Endothelial cell of umbilical vein (primary cell): ENCODE data around the gene KHSRP. TPM values are rescaled to one million over a fixed set of nuclear protein-coding genes. Genes with fewer than 3 reads are reported as not detected.

Experiments used
- BruUV-seq: library from RNA; stranded (reverse); fragments of 400-500 nt; replicated peaks from 2 replicates; lab custom pipeline; 2021; lab: Mats Ljungman, UMichigan
- CTCF ChIA-PET: fragments of 300-600, 350-600 bp; sonication (Branson Sonifier 250); formaldehyde crosslinking; loops from one replicate; lab custom pipeline; 2021; ENCODE audit warnings: antibody characterized with exemption, inconsistent platforms; lab: Charles Lee
- POLR2A ChIA-PET: fragments of 300-600, 350-600 bp; sonication (Branson Sonifier 250); formaldehyde crosslinking; loops from one replicate; lab custom pipeline; 2021; ENCODE audit warnings: antibody characterized with exemption, inconsistent platforms; lab: Charles Lee
- DNase-seq: peaks from one replicate; pipeline ENCODE4 v3.0.0-alpha.2; 2011; ENCODE audit warnings: low read depth, low spot score
- FAIRE-seq: peaks from 2 replicates; lab custom pipeline; 2011; peaks lifted over from hg19 to GRCh38; lab: Jason Lieb, UNC
- H2AFZ ChIP-seq: 2 replicates; pipeline ENCODE4 v1.6.0; 2012; ENCODE audit warnings: low read depth, low read length, control low read depth, inconsistent platforms
- H3K27ac ChIP-seq: 2 replicates; pipeline ENCODE4 v1.5.1; 2011; ENCODE audit warnings: low read depth, mild to moderate bottlenecking, control low read depth, low read length, moderate library complexity; ENCODE audit not compliant: insufficient read depth
- H3K27me3 ChIP-seq, 2 experiments: 2 replicates each; pipeline versions ENCODE4 v1.6.0 to v1.6.1; 2011; ENCODE audit warnings: low read length in 2 of 2, mixed read lengths in 1 of 2; ENCODE audit not compliant: control insufficient read depth in 2 of 2, insufficient read depth in 2 of 2
- H3K36me3 ChIP-seq, 2 experiments: 2 replicates in 1 of 2; 3 replicates in 1 of 2; pipeline ENCODE4 v1.5.1; 2011; ENCODE audit warnings: low read length in 2 of 2, mild to moderate bottlenecking in 1 of 2, moderate library complexity in 1 of 2; ENCODE audit not compliant: control insufficient read depth in 2 of 2, insufficient read depth in 2 of 2; ENCODE audit errors: extremely low read depth in 1 of 2
- H3K4me1 ChIP-seq: 3 replicates; pipeline ENCODE4 v1.5.1; 2011; ENCODE audit warnings: mild to moderate bottlenecking, low read length; ENCODE audit not compliant: control insufficient read depth, insufficient read depth; ENCODE audit errors: extremely low read depth
- H3K4me2 ChIP-seq: 2 replicates; pipeline ENCODE4 v1.6.1; 2011; ENCODE audit warnings: low read length, control low read depth, mixed read lengths; ENCODE audit not compliant: insufficient read depth
- H3K4me3 ChIP-seq, 3 experiments: fragments of 200-600 bp in 1 of 3; sonication (generic), shearing (Covaris generic) in 1 of 3; replicated peaks in 1 of 3; 2 replicates each; pipeline ENCODE4 v1.5.1; 2011 to 2016; ENCODE audit warnings: control low read depth in 3 of 3, low read length in 3 of 3, mild to moderate bottlenecking in 2 of 3, inconsistent platforms in 1 of 3, low read depth in 1 of 3, moderate library complexity in 1 of 3; ENCODE audit not compliant: insufficient read depth in 1 of 3
- H3K79me2 ChIP-seq: 2 replicates; pipeline ENCODE4 v1.6.0; 2012; ENCODE audit warnings: low read length, inconsistent platforms; ENCODE audit not compliant: control insufficient read depth, insufficient read depth
- H3K9ac ChIP-seq: replicated peaks from 2 replicates; pipeline ENCODE3; 2011; ENCODE audit warnings: low read length, control low read depth; ENCODE audit not compliant: insufficient read depth; ENCODE audit errors: extremely low read depth
- H3K9me1 ChIP-seq: replicated peaks from 3 replicates; pipeline ENCODE4 v1.6.0; 2011; ENCODE audit warnings: mild to moderate bottlenecking, low read length; ENCODE audit not compliant: control insufficient read depth, insufficient read depth; ENCODE audit errors: extremely low read depth
- H3K9me3 ChIP-seq: replicated peaks from 2 replicates; pipeline ENCODE4 v1.5.1; 2012; ENCODE audit warnings: low read length, inconsistent platforms; ENCODE audit not compliant: control insufficient read depth, insufficient read depth
- H4K20me1 ChIP-seq: replicated peaks from 2 replicates; pipeline ENCODE3; 2011; ENCODE audit warnings: mild to moderate bottlenecking, low read length; ENCODE audit not compliant: control insufficient read depth, insufficient read depth; ENCODE audit errors: extremely low read depth
- CTCF ChIP-seq, 2 donors: IDR thresholded peaks; 1 replicate in 1 of 2; 2 replicates in 1 of 2; pipeline ENCODE4 v1.5.1; 2011; ENCODE audit warnings: low read length in 2 of 2, mild to moderate bottlenecking in 2 of 2, moderate library complexity in 2 of 2, control low read depth in 1 of 2, inconsistent platforms in 1 of 2, low read depth in 1 of 2; ENCODE audit not compliant: insufficient read depth in 1 of 2; ENCODE audit errors: extremely low read depth in 1 of 2
- EZH2 ChIP-seq: IDR thresholded peaks from 2 replicates; pipeline ENCODE4 v1.6.1; 2012; ENCODE audit warnings: borderline replicate concordance, low read depth, mild to moderate bottlenecking, moderate library complexity, low read length, inconsistent platforms; ENCODE audit not compliant: severe bottlenecking
- FOS ChIP-seq: IDR thresholded peaks from 2 replicates; pipeline ENCODE4 v1.6.1; 2011; ENCODE audit warnings: mild to moderate bottlenecking, low read length, moderate library complexity, borderline replicate concordance; ENCODE audit not compliant: insufficient read depth
- GATA2 ChIP-seq: IDR thresholded peaks from 2 replicates; pipeline ENCODE4 v1.7.0; 2011; ENCODE audit warnings: low read depth, mild to moderate bottlenecking, moderate library complexity, mixed read lengths, low read length; ENCODE audit not compliant: insufficient read length, insufficient read depth
- JUN ChIP-seq: IDR thresholded peaks from 2 replicates; pipeline ENCODE4 v1.6.1; 2011; ENCODE audit warnings: borderline replicate concordance, low read depth; ENCODE audit not compliant: insufficient read length, insufficient read depth
- MAX ChIP-seq: IDR thresholded peaks from 2 replicates; pipeline ENCODE4 v1.6.1; 2011; ENCODE audit not compliant: insufficient read depth, insufficient read length
- MYC ChIP-seq: IDR thresholded peaks from one replicate; pipeline ENCODE4 v1.6.1; 2011; ENCODE audit warnings: mild to moderate bottlenecking, low read depth, low read length
- POLR2A ChIP-seq: IDR thresholded peaks from 2 replicates; pipeline ENCODE4 v1.6.1; 2012; ENCODE audit warnings: low read depth, mild to moderate bottlenecking, control low read depth, low read length
- POLR2AphosphoS5 ChIP-seq: IDR thresholded peaks from 2 replicates; pipeline ENCODE4 v1.6.1; 2012; ENCODE audit warnings: low read depth, mild to moderate bottlenecking, control low read depth, low read length, moderate library complexity; ENCODE audit not compliant: insufficient read depth
- dilution Hi-C: fragments of 300-500 bp; cut with MboI; formaldehyde crosslinking; loops from one replicate; pipeline ENCODE4 v1.15.0; 2019; ENCODE audit warnings: low sequenced_read_pairs; ENCODE audit not compliant: extremely low pct_ligation_motif_present
- intact Hi-C: fragments of 100-400 bp; cut with micrococcal nuclease; formaldehyde crosslinking; loops from one replicate; pipeline ENCODE4 v1.10.0; 2022
- polyA plus RNA-seq, 4 experiments: library from polyadenylated mRNA; depleted of rRNA in 3 of 4; stranded (reverse) in 3 of 4; unstranded in 1 of 4; fragments of >200 nt; gene quantifications; 2 replicates each; pipeline versions ENCODE4 v1.2.1 to v1.2.3, GENCODE V29; 2011 to 2012; ENCODE audit warnings: missing spikeins in 1 of 4
- total RNA-seq: library from RNA; stranded (reverse); gene quantifications from 2 replicates; pipeline ENCODE4 v1.2.3, GENCODE V29; 2021

The KHSRP gene
- total and polyA plus RNA-seq, 2 donors (not counting 3 experiments of a cell fraction or from before 2014, with no cell fraction given) = 98.3 to 372 TPM

GRCh38 chr19:6440905-6441304 is 16.3 kb upstream of the KHSRP start:
- no peak overlapping the region for H3K9ac ChIP-seq
- H4K20me1 ChIP-seq = no peaks in the 10 kb centered on the region
- H3K9me3 ChIP-seq = no peaks in the 10 kb centered on the region
- dilution Hi-C loops (no loop called here), intact Hi-C loops (no loop called here)
- H3K79me2 ChIP-seq = no peaks in the 10 kb centered on the region
- DNase-seq (no peak), FAIRE-seq (no peak)
- no peak for TF ChIP-seq JUN
- TF ChIP-seq MYC = no peak
- TF ChIP-seq EZH2 = no peak
- TF ChIP-seq POLR2A = no peak
- no peak for TF ChIP-seq GATA2
- H3K9me1 ChIP-seq = no peaks in the 10 kb centered on the region
- POLR2A ChIA-PET = no interaction called here
- H3K36me3 ChIP-seq = no peaks in the 10 kb centered on the region
- no peaks in the 10 kb centered on the region for H3K27me3 ChIP-seq
- no peak overlapping the region for H2AFZ ChIP-seq
- BruUV-seq = no TSS peak
- CTCF ChIA-PET = no interaction called here
- H3K27ac ChIP-seq = no peak overlapping the region
- no peak overlapping the region for H3K4me2 ChIP-seq
- no peak overlapping the region for H3K4me3 ChIP-seq
- no peaks in the 10 kb centered on the region for H3K4me1 ChIP-seq

- H3K27ac ChIP-seq = no peak overlapping the region
- H4K20me1 ChIP-seq = no peaks in the 10 kb centered on the region
- BruUV-seq = no TSS peak
- no peak overlapping the region for H3K4me2 ChIP-seq
- ChIA-PET CTCF (no interaction called here), POLR2A (interaction anchor here (0.7 kb wide), 1 partner anchor 15 kb away, joined by 3 read pairs; the partner anchor contains the start of gene KHSRP)
- H3K79me2 ChIP-seq = no peaks in the 10 kb centered on the region
- no peak overlapping the region for H2AFZ ChIP-seq
- TF ChIP-seq MYC (no peak), MAX (no peak), JUN (no peak), POLR2A (no peak), POLR2AphosphoS5 (no peak), EZH2 (no peak), FOS (no peak), CTCF (IDR thresholded peaks at IDR 0.05; ENCODE audit: extremely low read depth in 1 of 2, insufficient read depth in 1 of 2, low read depth in 1 of 2, low read length in 2 of 2) (no peak), GATA2 (no peak)
- no peaks in the 10 kb centered on the region for H3K9me1 ChIP-seq
- H3K9me3 ChIP-seq = no peaks in the 10 kb centered on the region
- H3K36me3 ChIP-seq = no peaks in the 10 kb centered on the region
- H3K27me3 ChIP-seq = no peaks in the 10 kb centered on the region
- H3K9ac ChIP-seq = no peak overlapping the region
- intact Hi-C loops = no loop called here
- FAIRE-seq (no peak), DNase-seq (no peak)
- no peak overlapping the region for H3K4me3 ChIP-seq
- H3K4me1 ChIP-seq = no peaks in the 10 kb centered on the region
- dilution Hi-C loops = no loop called here
Observed at GRCh38 chr19:6439743-6440142, 15.1 kb upstream of the KHSRP start.
